B cell (primary cell): ENCODE results near the gene ATXN7L2. TPM values are rescaled to one million over a fixed set of nuclear protein-coding genes. Genes with fewer than 3 reads are reported as not detected.

ENCODE experiments used
- ATAC-seq: fragments of 200-7000 bp; cut with Tn5 transposase; one replicate; pipeline ENCODE4 v1.10.0; 2021; ENCODE audit warnings: low read depth, mild to moderate bottlenecking, moderate number of reproducible peaks, moderate library complexity
- CTCF ChIA-PET: fragments of 350-600 bp; sonication (Branson Sonifier 250); formaldehyde crosslinking; loops from one replicate; lab custom pipeline; 2021; ENCODE audit warnings: antibody characterized with exemption, inconsistent platforms; lab: Charles Lee
- POLR2A ChIA-PET: fragments of 350-600 bp; sonication (Branson Sonifier 250); formaldehyde crosslinking; loops from one replicate; lab custom pipeline; 2021; ENCODE audit warnings: antibody characterized with exemption; lab: Charles Lee
- DNase-seq: peaks from one replicate; pipeline ENCODE4 v3.0.0; 2013
- H2AFZ ChIP-seq: 2 replicates; pipeline ENCODE4 v1.6.1; 2012; ENCODE audit warnings: mild to moderate bottlenecking, low read depth, low read length; ENCODE audit not compliant: insufficient read depth, poor library complexity, severe bottlenecking
- H3K27ac ChIP-seq, 2 donors: 1 replicate in 1 of 2; 2 replicates in 1 of 2; pipeline ENCODE4 v1.5.1; 2012 to 2013; ENCODE audit warnings: low read length in 2 of 2, mild to moderate bottlenecking in 2 of 2, moderate library complexity in 1 of 2
- H3K27me3 ChIP-seq, 4 experiments: fragments of 200-600 bp in 1 of 4; sonication (generic) in 1 of 4; replicated peaks in 1 of 4; 1 replicate in 2 of 4; 2 replicates in 2 of 4; pipeline versions ENCODE4 v1.6.1 to v1.7.0; 2013 to 2016; ENCODE audit warnings: low read length in 3 of 4, mild to moderate bottlenecking in 2 of 4, mixed read lengths in 1 of 4, moderate library complexity in 1 of 4; ENCODE audit not compliant: insufficient read depth in 4 of 4, control insufficient read depth in 3 of 4; ENCODE audit errors: control extremely low read depth in 1 of 4
- H3K36me3 ChIP-seq, 2 experiments: replicated peaks in 1 of 2; 1 replicate in 1 of 2; 2 replicates in 1 of 2; pipeline versions ENCODE4 v1.6.1 to v1.7.1; 2013; ENCODE audit warnings: low read length in 1 of 2; ENCODE audit not compliant: insufficient read depth in 2 of 2, control insufficient read depth in 1 of 2; ENCODE audit errors: control extremely low read depth in 1 of 2, extremely low read depth in 1 of 2
- H3K4me1 ChIP-seq, 2 donors: fragments of 200-600 bp in 1 of 2; sonication (generic) in 1 of 2; 1 replicate in 1 of 2; 2 replicates in 1 of 2; pipeline versions ENCODE4 v1.5.1 to v1.6.1; 2013 to 2017; ENCODE audit warnings: low read length in 2 of 2; ENCODE audit not compliant: control insufficient read depth in 2 of 2, insufficient read depth in 2 of 2
- H3K4me2 ChIP-seq: replicated peaks from 2 replicates; pipeline ENCODE3; 2012; ENCODE audit warnings: mild to moderate bottlenecking, low read depth, low read length; ENCODE audit not compliant: poor library complexity, severe bottlenecking
- H3K4me3 ChIP-seq, 5 experiments: fragments of 200-600 bp in 1 of 5; sonication (generic) in 1 of 5; 1 replicate in 3 of 5; 2 replicates in 2 of 5; pipeline versions ENCODE4 v1.5.1 to v1.7.0; 2011 to 2016; ENCODE audit warnings: low read length in 4 of 5, mild to moderate bottlenecking in 4 of 5, low read depth in 2 of 5, control low read depth in 1 of 5, moderate library complexity in 1 of 5; ENCODE audit not compliant: insufficient read depth in 1 of 5; ENCODE audit errors: control extremely low read depth in 1 of 5, extremely low read depth in 1 of 5
- H3K79me2 ChIP-seq: fragments of 200-600 bp; sonication (generic); one replicate; pipeline ENCODE4 v1.6.0; 2016; ENCODE audit warnings: low read length; ENCODE audit not compliant: control insufficient read depth, insufficient read depth
- H3K9ac ChIP-seq: fragments of 200-600 bp; sonication (generic); 2 replicates; pipeline ENCODE4 v1.6.1; 2017; ENCODE audit warnings: mild to moderate bottlenecking, low read length, moderate library complexity
- H3K9me3 ChIP-seq, 3 donors: one replicate each; pipeline versions ENCODE4 v1.6.1 to v1.7.1; 2013; ENCODE audit warnings: low read length in 2 of 3; ENCODE audit not compliant: control insufficient read depth in 2 of 3, insufficient read depth in 1 of 3; ENCODE audit errors: control extremely low read depth in 1 of 3
- H4K20me1 ChIP-seq: 2 replicates; pipeline ENCODE4 v1.6.0; 2012; ENCODE audit warnings: mild to moderate bottlenecking, low read length; ENCODE audit not compliant: insufficient read depth, control insufficient read depth, poor library complexity, severe bottlenecking
- H3K27ac Mint-ChIP-seq: one replicate; pipeline ENCODE4 v1.8.0; 2021; ENCODE audit warnings: mixed read lengths
- H3K27me3 Mint-ChIP-seq: one replicate; pipeline ENCODE4 v1.8.0; 2021; ENCODE audit warnings: mixed read lengths
- H3K4me1 Mint-ChIP-seq: one replicate; pipeline ENCODE4 v1.8.0; 2021; ENCODE audit warnings: mixed read lengths
- H3K4me3 Mint-ChIP-seq: one replicate; pipeline ENCODE4 v1.8.0; 2021; ENCODE audit warnings: mixed read lengths
- H3K9me3 Mint-ChIP-seq: one replicate; pipeline ENCODE4 v1.8.0; 2022; ENCODE audit warnings: mixed read lengths; ENCODE audit not compliant: insufficient read depth
- EZH2 ChIP-seq: IDR thresholded peaks from 2 replicates; pipeline ENCODE4 v1.6.1; 2012; ENCODE audit warnings: borderline replicate concordance, low read depth, mild to moderate bottlenecking, moderate library complexity, low read length; ENCODE audit not compliant: insufficient read depth, poor library complexity, severe bottlenecking
- whole genome bisulfite sequencing: methylation state at CpG from one replicate; pipeline ENCODE4 v1.1.5; 2013; ENCODE audit warnings: missing lambda C conversion rate; ENCODE audit not compliant: insufficient coverage; 5-methylcytosine and 5-hydroxymethylcytosine counted together
- intact Hi-C: fragments of 100-400 bp; cut with micrococcal nuclease; formaldehyde crosslinking; loops from one replicate; pipeline ENCODE4 v1.10.0; 2022
- polyA plus RNA-seq: library from polyadenylated mRNA; depleted of rRNA; stranded (reverse); fragments of >200 nt; gene quantifications from 2 replicates; pipeline ENCODE4 v1.2.3, GENCODE V29; 2012
- total RNA-seq, 2 donors: library from RNA; stranded (reverse); fragments of 120-200 nt in 1 of 2; gene quantifications; 1 replicate in 1 of 2; 2 replicates in 1 of 2; pipeline versions ENCODE4 v1.2.3 to v1.2.4, GENCODE V29; 2013 to 2022
- TF ChIP-seq, protein P1 (sequence below): fragments of 200-600 bp; IDR thresholded peaks from one replicate; pipeline ENCODE4 v1.8.0; 2022; ENCODE audit warnings: antibody characterized with exemption, mild to moderate bottlenecking

Gene ATXN7L2
- total and polyA plus RNA-seq, 2 donors (not counting 1 experiment from before 2014, with no cell fraction given) = 10.9 to 12.4 TPM

DNA sequence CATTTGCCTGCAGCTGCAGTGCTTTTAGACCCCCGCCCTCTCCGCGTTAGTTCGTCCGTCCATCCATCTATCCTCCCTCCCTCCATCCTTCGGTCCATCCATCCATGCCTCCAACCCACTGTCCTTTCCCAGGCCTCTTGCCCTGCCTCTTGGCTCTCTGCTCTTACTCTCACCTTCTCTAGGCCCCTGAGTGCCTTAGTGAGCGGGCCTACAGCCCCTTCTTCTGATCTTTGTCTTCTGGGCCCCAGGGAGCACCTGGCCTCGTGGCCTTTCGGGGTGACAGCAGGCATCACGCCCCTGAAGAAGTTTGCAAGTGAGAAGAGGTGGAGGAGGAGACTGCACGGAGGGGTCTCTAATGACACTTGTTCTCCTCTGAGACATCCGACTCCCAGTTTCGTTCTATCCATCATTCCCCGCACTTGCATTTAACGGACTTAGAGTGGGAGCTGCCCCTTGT lies 842 bp downstream of the ATXN7L2 start:
- Histone ChIP-seq H3K4me1 (peaks cover 12 to 23% of the 10 kb centered on the region in 2 donors), H3K9me3 (no peaks in the 10 kb centered on the region), H3K36me3 (peaks cover 0 to 8% of the 10 kb centered on the region in 2 experiments), H3K4me2 (peak overlapping the region; percentile 91), H3K4me3 (peak overlapping the region; percentile 51 to 82 (median 73)), H4K20me1 (no peaks in the 10 kb centered on the region), H2AFZ (peak overlapping the region; percentile 90), H3K9ac (peak overlapping the region; percentile 69), H3K27ac (peak overlapping the region in 1 of 2 donors; percentile 92), H3K27me3 (peaks cover 0 to 10% (median 4%) of the 10 kb centered on the region in 4 experiments), H3K79me2 (peaks cover 24% of the 10 kb centered on the region)
- DNase-seq = no peak
- peaks cover 14% of the 10 kb centered on the region for H3K27me3 Mint-ChIP-seq
- no peaks in the 10 kb centered on the region for H3K9me3 Mint-ChIP-seq
- POLR2A ChIA-PET = interaction anchor here (0.6 to 1.6 kb wide), 5 partner anchors 10 to 500 kb away, joined by 3 to 8 read pairs (median 5); partner anchors contain the start of genes CYB561D1 and GNAI3
- peaks cover 28% of the 10 kb centered on the region for H3K4me1 Mint-ChIP-seq
- CTCF ChIA-PET = interaction anchor here (1.3 to 37.9 kb wide), 4 partner anchors 9 to 501 kb away, joined by 4 to 926 read pairs (median 26); partner anchors contain the start of genes AHCYL1, CYB561D1 and GPR61
- 22% methylated on average over 10 of the region's 15 CpGs for WGBS
- H3K27ac Mint-ChIP-seq = peak overlapping the region; percentile 88
- peak overlapping the region; percentile 96 for H3K4me3 Mint-ChIP-seq
- TF ChIP-seq, protein P1, sequence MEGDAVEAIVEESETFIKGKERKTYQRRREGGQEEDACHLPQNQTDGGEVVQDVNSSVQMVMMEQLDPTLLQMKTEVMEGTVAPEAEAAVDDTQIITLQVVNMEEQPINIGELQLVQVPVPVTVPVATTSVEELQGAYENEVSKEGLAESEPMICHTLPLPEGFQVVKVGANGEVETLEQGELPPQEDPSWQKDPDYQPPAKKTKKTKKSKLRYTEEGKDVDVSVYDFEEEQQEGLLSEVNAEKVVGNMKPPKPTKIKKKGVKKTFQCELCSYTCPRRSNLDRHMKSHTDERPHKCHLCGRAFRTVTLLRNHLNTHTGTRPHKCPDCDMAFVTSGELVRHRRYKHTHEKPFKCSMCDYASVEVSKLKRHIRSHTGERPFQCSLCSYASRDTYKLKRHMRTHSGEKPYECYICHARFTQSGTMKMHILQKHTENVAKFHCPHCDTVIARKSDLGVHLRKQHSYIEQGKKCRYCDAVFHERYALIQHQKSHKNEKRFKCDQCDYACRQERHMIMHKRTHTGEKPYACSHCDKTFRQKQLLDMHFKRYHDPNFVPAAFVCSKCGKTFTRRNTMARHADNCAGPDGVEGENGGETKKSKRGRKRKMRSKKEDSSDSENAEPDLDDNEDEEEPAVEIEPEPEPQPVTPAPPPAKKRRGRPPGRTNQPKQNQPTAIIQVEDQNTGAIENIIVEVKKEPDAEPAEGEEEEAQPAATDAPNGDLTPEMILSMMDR = no peak
- TF ChIP-seq EZH2 = no peak
- intact Hi-C loops = loop anchor here (5.0 to 10.0 kb wide), 3 partner anchors 133 to 923 kb away; partner anchors contain the start of genes AMPD2, GNAT2, GSTM4 and LAMTOR5
- ATAC-seq = no peak

GRCh38 chr1:109485001-109485400 lies 1.3 kb downstream of the ATXN7L2 start:
- peaks cover 12 to 23% of the 10 kb centered on the region in 2 donors for H3K4me1 ChIP-seq
- H3K4me1 Mint-ChIP-seq = peaks cover 28% of the 10 kb centered on the region
- peak overlapping the region; percentile 91 for H3K4me2 ChIP-seq
- CTCF ChIA-PET = interaction anchor here (0.7 to 37.9 kb wide), 3 partner anchors 8 to 220 kb away, joined by 3 to 926 read pairs (median 46); partner anchors contain the start of genes CYB561D1 and GPR61
- H3K27me3 Mint-ChIP-seq = peaks cover 11% of the 10 kb centered on the region
- H3K36me3 ChIP-seq = peaks cover 0 to 12% of the 10 kb centered on the region in 2 experiments
- TF ChIP-seq EZH2 = no peak
- TF ChIP-seq, protein P1 = no peak
- H3K27ac Mint-ChIP-seq = peak overlapping the region; percentile 88
- peaks cover 0 to 10% (median 2%) of the 10 kb centered on the region in 4 experiments for H3K27me3 ChIP-seq
- ATAC-seq = no peak
- H3K9me3 ChIP-seq = no peaks in the 10 kb centered on the region
- H3K9me3 Mint-ChIP-seq = no peaks in the 10 kb centered on the region
- peak overlapping the region; percentile 96 for H3K4me3 Mint-ChIP-seq
- intact Hi-C loops = loop anchor here (10.0 kb wide), 1 partner anchor 170 kb away; the partner anchor contains the start of gene GSTM4
- no peaks in the 10 kb centered on the region for H4K20me1 ChIP-seq
- WGBS = 17% methylated on average over 2 of the region's 3 CpGs
- POLR2A ChIA-PET = interaction anchor here (0.7 to 1.0 kb wide), 2 partner anchors 171 to 499 kb away, joined by 3 to 4 read pairs; partner anchors contain the start of gene GSTM4
- no peak overlapping the region for H3K4me3 ChIP-seq
- peaks cover 24% of the 10 kb centered on the region for H3K79me2 ChIP-seq
- H3K9ac ChIP-seq = no peak overlapping the region
- H2AFZ ChIP-seq = peak overlapping the region; percentile 90
- DNase-seq = no peak
- no peak overlapping the region for H3K27ac ChIP-seq
